ENCODE measurements around the gene LIME1.
A peak's percentile ranks its signal among the peaks of the same experiment; 100 is the strongest.
"Not testable (repeated sequence)": the region's sequence is repeated elsewhere in the genome, so short reads cannot be mapped to it uniquely, and the experiment has no call there.

The LIME1 gene

GRCh38 chr20:63708301-63709148 lies 27.9 kb upstream of the LIME1 start:
- no peak for DNase-seq

- DNase-seq: no peak
Observed at GRCh38 chr20:63709149-63709527, 27.3 kb upstream of the LIME1 start.

- no peak for DNase-seq
Observed at GRCh38 chr20:63711085-63711645, 25.3 kb upstream of the LIME1 start.

DNA sequence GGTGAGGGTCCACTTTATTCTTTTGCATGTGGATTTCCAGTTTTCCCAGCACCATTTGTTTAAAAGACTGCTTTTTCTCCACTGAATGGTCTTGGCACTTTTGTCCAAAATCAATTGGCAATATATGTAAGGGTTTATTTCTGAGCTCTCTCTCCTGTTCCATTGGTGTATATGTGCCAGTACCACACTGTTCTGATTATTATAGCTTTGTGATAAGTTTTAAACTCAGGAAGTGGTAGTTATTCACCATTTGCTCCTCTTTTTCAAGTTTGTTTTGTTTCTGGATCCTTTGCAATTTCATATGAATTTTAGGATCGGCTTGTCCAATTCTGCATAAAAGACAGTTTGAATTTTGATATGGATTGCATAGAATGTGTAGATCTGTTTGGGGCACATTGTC lies 24.3 kb upstream of the LIME1 start:
- DNase-seq: no peak

DNA sequence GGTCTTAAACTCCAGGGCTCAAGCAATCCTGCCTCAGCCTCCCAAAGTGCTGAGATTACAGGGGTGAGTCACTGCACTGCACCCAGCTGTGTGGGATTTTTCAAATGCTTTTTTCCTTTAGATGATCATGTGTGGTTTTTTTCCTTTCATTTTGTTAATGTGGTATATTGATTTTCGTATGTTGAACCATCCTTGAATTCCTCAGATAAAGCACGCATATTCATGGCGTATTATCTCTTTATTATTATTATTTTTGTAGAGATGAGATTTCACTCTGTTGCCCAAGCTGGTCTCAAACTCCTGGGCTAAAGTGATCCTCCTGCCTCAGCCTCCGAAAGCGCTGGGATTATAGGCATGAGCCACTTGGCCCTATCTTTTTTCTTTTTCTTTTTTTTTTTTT lies 21.6 kb upstream of the LIME1 start:
- DNase-seq: no peak

GRCh38 chr20:63718996-63719395 lies 17.5 kb upstream of the LIME1 start:
- DNase-seq: no peak

GRCh38 chr20:63722967-63723622 lies 13.4 kb upstream of the LIME1 start:
- not testable (repeated sequence) for DNase-seq

GRCh38 chr20:63730189-63730733 lies 6.2 kb upstream of the LIME1 start:
- not testable (repeated sequence) for DNase-seq

DNA sequence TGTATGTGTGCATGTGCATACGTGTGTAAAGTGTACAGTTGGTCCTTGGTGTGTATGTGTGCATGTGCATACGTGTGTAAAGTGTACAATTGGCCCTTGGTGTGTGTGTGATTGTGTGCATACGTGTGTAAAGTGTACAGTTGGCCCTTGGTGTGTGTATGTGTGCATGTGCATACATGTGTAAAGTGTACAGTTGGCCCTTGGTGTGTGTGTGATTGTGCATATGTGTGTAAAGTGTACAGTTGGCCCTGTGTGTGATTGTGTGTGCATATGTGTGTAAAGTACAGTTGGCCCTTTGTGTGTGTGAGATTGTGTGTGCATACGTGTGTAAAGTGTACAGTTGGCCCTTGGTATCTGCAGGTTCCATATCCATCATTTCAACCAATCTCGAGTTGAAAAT lies 5.1 kb upstream of the LIME1 start:
- DNase-seq: no peak

GRCh38 chr20:63732118-63733095 lies 4.1 kb upstream of the LIME1 start:
- DNase-seq: no peak

GRCh38 chr20:63733117-63733516 lies 3.3 kb upstream of the LIME1 start:
- no peak for DNase-seq

DNA sequence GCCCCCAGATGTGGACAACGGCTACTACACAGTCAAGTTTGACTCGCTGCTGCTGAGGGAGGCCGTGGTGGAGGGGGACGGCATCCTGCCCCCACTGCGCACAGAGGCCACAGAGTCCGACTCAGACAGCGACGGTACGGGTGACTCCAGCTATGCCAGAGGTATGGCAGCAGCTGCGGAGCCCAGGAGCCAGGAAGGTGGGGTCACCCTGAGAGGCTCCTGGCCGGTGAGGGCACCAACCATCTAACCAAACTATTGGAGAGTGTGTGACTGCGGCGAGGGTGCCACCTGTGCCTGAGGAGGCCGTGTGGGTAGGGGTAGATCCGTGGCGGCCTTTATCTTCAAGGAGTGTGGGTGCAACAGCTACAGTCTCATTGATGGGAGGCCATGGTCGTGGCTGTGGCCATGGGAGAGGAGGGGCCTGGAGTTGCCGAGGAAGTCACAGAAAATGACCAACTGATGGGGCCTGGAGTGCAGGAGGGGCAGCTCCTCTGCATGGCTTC lies 2.8 kb upstream of the LIME1 start:
- DNase-seq: no peak

- no peak for DNase-seq
Observed at GRCh38 chr20:63734111-63734945, 2.1 kb upstream of the LIME1 start.

DNA sequence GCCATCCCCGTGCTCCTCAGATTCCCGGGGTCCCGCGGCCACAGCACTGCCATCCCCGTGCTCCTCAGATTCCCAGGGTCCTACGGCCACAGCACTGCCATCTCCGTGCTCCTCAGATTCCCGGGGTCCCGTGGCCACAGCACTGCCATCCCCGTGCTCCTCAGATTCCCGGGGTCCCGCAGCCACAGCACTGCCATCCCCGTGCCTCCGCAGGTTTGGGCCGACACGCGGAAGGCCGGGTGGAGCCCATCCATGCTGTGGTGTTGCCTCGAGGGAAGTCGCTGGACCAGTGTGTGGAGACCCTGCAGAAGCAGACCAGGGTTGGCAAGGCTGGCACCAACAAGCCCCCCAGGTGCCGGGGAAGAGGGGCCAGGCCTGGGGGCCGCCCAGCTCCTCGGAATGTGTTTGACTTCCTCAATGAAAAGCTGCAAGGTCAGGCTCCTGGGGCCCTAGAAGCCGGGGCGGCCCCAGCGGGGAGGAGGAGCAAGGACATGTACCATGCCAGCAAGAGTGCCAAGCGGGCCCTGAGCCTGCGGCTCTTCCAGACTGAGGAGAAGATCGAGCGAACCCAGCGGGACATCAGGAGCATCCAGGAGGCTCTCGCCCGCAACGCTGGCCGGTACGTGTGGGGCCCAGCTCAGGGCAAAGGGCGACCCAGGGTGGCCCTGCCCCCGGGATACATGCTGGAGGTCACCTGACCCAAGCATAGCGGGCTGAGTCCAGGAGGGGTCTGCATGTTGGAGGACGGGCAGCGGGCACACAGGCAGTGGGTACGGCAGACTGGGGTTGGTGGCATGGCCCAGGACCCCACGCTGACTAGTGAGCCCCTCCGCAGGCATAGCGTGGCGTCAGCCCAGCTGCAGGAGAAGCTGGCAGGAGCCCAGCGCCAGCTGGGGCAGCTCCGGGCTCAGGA lies 1.3 kb upstream of the LIME1 start:
- DNase-seq: no peak

- DNase-seq: no peak
Observed at GRCh38 chr20:63736893-63737694, 630 bp downstream of the LIME1 start.

GRCh38 chr20:63737695-63737944 lies 1.2 kb downstream of the LIME1 start:
- DNase-seq: no peak

DNA sequence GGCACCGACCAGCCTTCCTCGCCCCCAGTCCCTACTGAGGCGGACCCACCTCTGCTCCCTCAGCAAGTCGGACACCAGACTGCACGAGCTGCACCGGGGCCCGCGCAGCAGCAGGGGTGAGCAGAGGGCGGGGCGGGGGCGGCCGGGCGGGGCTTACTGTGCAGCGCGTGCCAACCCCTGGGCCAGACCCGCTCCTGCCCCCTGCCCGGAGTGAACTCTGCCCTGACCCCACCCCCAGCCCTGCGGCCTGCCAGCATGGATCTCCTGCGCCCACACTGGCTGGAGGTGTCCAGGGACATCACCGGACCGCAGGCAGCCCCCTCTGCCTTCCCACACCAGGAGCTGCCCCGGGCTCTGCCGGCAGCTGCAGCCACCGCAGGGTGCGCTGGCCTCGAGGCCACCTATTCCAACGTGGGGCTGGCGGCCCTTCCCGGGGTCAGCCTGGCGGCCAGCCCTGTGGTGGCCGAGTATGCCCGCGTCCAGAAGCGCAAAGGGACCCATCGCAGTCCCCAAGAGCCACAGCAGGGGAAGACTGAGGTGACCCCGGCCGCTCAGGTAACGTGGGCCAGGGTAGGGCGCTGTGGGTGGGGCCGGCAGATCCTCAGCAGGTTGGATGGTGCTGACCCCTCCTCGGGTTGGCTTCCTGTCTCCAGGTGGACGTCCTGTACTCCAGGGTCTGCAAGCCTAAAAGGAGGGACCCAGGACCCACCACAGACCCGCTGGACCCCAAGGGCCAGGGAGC lies 1.7 kb downstream of the LIME1 start:
- DNase-seq: no peak

DNA sequence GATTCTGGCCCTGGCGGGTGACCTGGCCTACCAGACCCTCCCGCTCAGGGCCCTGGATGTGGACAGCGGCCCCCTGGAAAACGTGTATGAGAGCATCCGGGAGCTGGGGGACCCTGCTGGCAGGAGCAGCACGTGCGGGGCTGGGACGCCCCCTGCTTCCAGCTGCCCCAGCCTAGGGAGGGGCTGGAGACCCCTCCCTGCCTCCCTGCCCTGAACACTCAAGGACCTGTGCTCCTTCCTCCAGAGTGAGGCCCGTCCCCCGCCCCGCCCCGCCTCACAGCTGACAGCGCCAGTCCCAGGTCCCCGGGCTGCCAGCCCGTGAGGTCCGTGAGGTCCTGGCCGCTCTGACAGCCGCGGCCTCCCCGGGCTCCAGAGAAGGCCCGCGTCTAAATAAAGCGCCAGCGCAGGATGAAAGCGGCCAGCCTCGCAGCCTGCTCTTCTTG lies 2.2 kb downstream of the LIME1 start:
- peak; percentile 12 for DNase-seq

Data from fibroblast of skin of right quadriceps (primary cell).